HepG2 (cell line): Measurements from ENCODE around the gene CRYM. TPM values are rescaled to one million over a fixed set of nuclear protein-coding genes. Genes with fewer than 3 reads are reported as not detected.

Experiments used
- ATAC-seq: fragments of 200-7000 bp; cut with Tn5 transposase; 3 replicates; pipeline ENCODE4 v1.9.1; 2020; ENCODE audit warnings: mild to moderate bottlenecking, moderate library complexity
- BruUV-seq: library from RNA; stranded (reverse); fragments of 400-500 nt; replicated peaks from 2 replicates; lab custom pipeline; 2021; lab: Mats Ljungman, UMichigan
- CTCF ChIA-PET: fragments of 300-600 bp; formaldehyde crosslinking; extraction: SDS; loops from one replicate; lab custom pipeline; 2021; ENCODE audit warnings: low total read pairs, inconsistent platforms, low intra/inter-chr PET ratio; lab: Yijun Ruan, JAX
- POLR2A ChIA-PET: fragments of 350-600 bp; sonication (Branson Sonifier 250); formaldehyde crosslinking; loops from one replicate; lab custom pipeline; 2020; ENCODE audit warnings: antibody characterized with exemption, inconsistent platforms; lab: Yijun Ruan, JAX
- DNase-seq: peaks from one replicate; pipeline ENCODE4 v3.0.0-alpha.2; 2015; ENCODE audit warnings: low spot score
- FAIRE-seq: peaks from 3 replicates; lab custom pipeline; 2011; peaks lifted over from hg19 to GRCh38; lab: Jason Lieb, UNC
- H2AFZ ChIP-seq: one replicate; pipeline ENCODE4 v1.6.1; 2011; ENCODE audit warnings: low read length, inconsistent platforms
- H3K27ac ChIP-seq: fragments of 300-600 bp; 3 replicates; pipeline ENCODE4 v1.8.0; 2011; ENCODE audit warnings: mixed run types, mild to moderate bottlenecking, mixed read lengths, low read length, inconsistent platforms; ENCODE audit not compliant: insufficient read depth; ENCODE audit errors: extremely low read length
- H3K27me3 ChIP-seq, 2 experiments: fragments of 200-600 bp in 1 of 2; 2 replicates in 1 of 2; 3 replicates in 1 of 2; pipeline versions ENCODE4 v1.6.0 to v1.8.0; 2011; ENCODE audit warnings: low read length in 2 of 2, mild to moderate bottlenecking in 2 of 2, moderate library complexity in 2 of 2, inconsistent platforms in 1 of 2; ENCODE audit not compliant: insufficient read depth in 2 of 2, control insufficient read depth in 1 of 2
- H3K36me3 ChIP-seq, 2 experiments: fragments of 200-600 bp in 1 of 2; replicated peaks in 1 of 2; 2 replicates in 1 of 2; 3 replicates in 1 of 2; pipeline versions ENCODE4 v1.5.1 to v1.8.0; 2011; ENCODE audit warnings: low read length in 2 of 2, inconsistent platforms in 1 of 2; ENCODE audit not compliant: insufficient read depth in 2 of 2, control insufficient read depth in 1 of 2
- H3K4me1 ChIP-seq: 2 replicates; pipeline ENCODE4 v1.5.1; 2012; ENCODE audit warnings: low read length, inconsistent platforms; ENCODE audit not compliant: insufficient read depth
- H3K4me2 ChIP-seq: 2 replicates; pipeline ENCODE4 v1.6.0; 2011; ENCODE audit warnings: low read depth, low read length, inconsistent platforms
- H3K4me3 ChIP-seq, 3 experiments: fragments of 200-600 bp in 1 of 3; sonication (generic), shearing (Covaris generic) in 1 of 3; replicated peaks in 1 of 3; 2 replicates each; pipeline ENCODE4 v1.5.1; 2011 to 2016; ENCODE audit warnings: low read length in 3 of 3, inconsistent platforms in 2 of 3, low read depth in 2 of 3, mild to moderate bottlenecking in 2 of 3, control low read depth in 1 of 3, mixed read lengths in 1 of 3; ENCODE audit not compliant: insufficient read depth in 1 of 3
- H3K79me2 ChIP-seq: one replicate; pipeline ENCODE4 v1.6.1; 2011; ENCODE audit warnings: low read length, inconsistent platforms; ENCODE audit not compliant: insufficient read depth
- H3K9ac ChIP-seq: 2 replicates; pipeline ENCODE4 v1.6.0; 2011; ENCODE audit warnings: mild to moderate bottlenecking, low read depth, low read length, inconsistent platforms; ENCODE audit not compliant: insufficient read depth
- H3K9me3 ChIP-seq: 2 replicates; pipeline ENCODE4 v1.5.1; 2012; ENCODE audit warnings: mild to moderate bottlenecking, low read length
- H4K20me1 ChIP-seq: 2 replicates; pipeline ENCODE4 v1.6.0; 2011; ENCODE audit warnings: inconsistent platforms, mild to moderate bottlenecking, low read length, moderate library complexity; ENCODE audit not compliant: insufficient read depth
- DPF2 ChIP-seq: sonication (generic); formaldehyde crosslinking; IDR thresholded peaks from 2 replicates; pipeline ENCODE4 v1.4.0; 2020; ENCODE audit warnings: mild to moderate bottlenecking, low read depth, missing genetic modification reagents, borderline replicate concordance
- ERF ChIP-seq: IDR thresholded peaks from 2 replicates; pipeline ENCODE4 v1.6.1; 2018; ENCODE audit warnings: missing biosample characterization, missing genetic modification reagents
- IRX3 ChIP-seq: sonication (generic); formaldehyde crosslinking; IDR thresholded peaks from 2 replicates; pipeline ENCODE4 v1.8.1; 2023; ENCODE audit warnings: mild to moderate bottlenecking, low read depth, missing genetic modification reagents, borderline replicate concordance
- NFKB2 ChIP-seq: sonication (generic); formaldehyde crosslinking; IDR thresholded peaks from 2 replicates; pipeline ENCODE4 v1.4.0; 2020; ENCODE audit warnings: missing genetic modification reagents, borderline replicate concordance
- SATB2 ChIP-seq: sonication (generic); formaldehyde crosslinking; IDR thresholded peaks from 2 replicates; pipeline ENCODE4 v1.5.0; 2020; ENCODE audit warnings: missing genetic modification reagents
- SP2 ChIP-seq: sonication (generic); formaldehyde crosslinking; IDR thresholded peaks from 2 replicates; pipeline ENCODE4 v1.5.1; 2020; ENCODE audit warnings: mild to moderate bottlenecking, missing genetic modification reagents
- ZFYVE20 ChIP-seq: sonication (generic); formaldehyde crosslinking; IDR thresholded peaks from 2 replicates; pipeline ENCODE4 v1.8.0; 2023; ENCODE audit warnings: low read depth, mild to moderate bottlenecking, moderate library complexity, missing genetic modification reagents, borderline replicate concordance
- ZNF180 ChIP-seq: sonication (generic); formaldehyde crosslinking; IDR thresholded peaks from 2 replicates; pipeline ENCODE4 v1.4.0; 2020; ENCODE audit warnings: low read depth, missing genetic modification reagents, borderline replicate concordance
- ZNF256 ChIP-seq: sonication (generic); formaldehyde crosslinking; conservative IDR thresholded peaks from 2 replicates; pipeline ENCODE4 v1.4.0; 2020; ENCODE audit warnings: missing genetic modification reagents
- ZNF431 ChIP-seq: sonication (generic); formaldehyde crosslinking; IDR thresholded peaks from 2 replicates; pipeline ENCODE4 v1.9.0; 2022; ENCODE audit warnings: missing genetic modification reagents, low read depth, mild to moderate bottlenecking, borderline replicate concordance
- WGBS: methylation state at CpG from one replicate; pipeline ENCODE4 v1.1.6; 2017; ENCODE audit warnings: low lambda C conversion rate; 5-methylcytosine and 5-hydroxymethylcytosine counted together
- in situ Hi-C: cut with HindIII; loops from 2 replicates; pipeline ENCODE4 v1.10.0; 2017; ENCODE audit warnings: low pct_unique_long_range_greater_than_20kb; ENCODE audit not compliant: extremely low pct_ligation_motif_present
- intact Hi-C: fragments of 100-400 bp; cut with micrococcal nuclease; formaldehyde crosslinking; loops from one replicate; pipeline ENCODE4 v1.10.0; 2022; ENCODE audit not compliant: unreplicated experiment
- polyA plus RNA-seq, 8 experiments: library from polyadenylated mRNA; depleted of rRNA in 3 of 8; stranded (reverse) in 7 of 8; unstranded in 1 of 8; fragments of >200 nt; fragmentation: Illumina TruSeq in 4 of 8; extraction: Trizol in 4 of 8; gene quantifications; 2 replicates each; pipeline versions ENCODE4 v1.2.1 to v1.2.3, GENCODE V29; 2011 to 2016; ENCODE audit warnings: low read depth in 4 of 8, missing spikeins in 1 of 8, mixed read lengths in 1 of 8; ENCODE audit not compliant: insufficient read depth in 1 of 8
- total RNA-seq, 5 experiments: library from RNA; depleted of rRNA; stranded (reverse); fragments of >200 nt; fragmentation: Illumina TruSeq; extraction: Trizol; gene quantifications; 2 replicates each; pipeline ENCODE4 v1.2.3, GENCODE V29; 2016; ENCODE audit warnings: low read depth in 1 of 5
- TF ChIP-seq, protein P1 (sequence below): sonication (generic); formaldehyde crosslinking; IDR thresholded peaks from 2 replicates; pipeline ENCODE4 v1.4.0; 2020; ENCODE audit warnings: mild to moderate bottlenecking, missing genetic modification reagents
- TF ChIP-seq, protein P2 (sequence below): IDR thresholded peaks from 2 replicates; pipeline ENCODE4 v1.6.1; 2016
- TF ChIP-seq, protein P3 (sequence below): IDR thresholded peaks from 2 replicates; pipeline ENCODE4 v1.6.1; 2016; ENCODE audit warnings: missing biosample characterization, missing genetic modification reagents, low read depth

CRYM gene
- total and polyA plus RNA-seq, 2 of the 13 experiments (the other 11 are each of a cell fraction or from before 2014, with no cell fraction given): 1.9 to 2.2 TPM

DNA sequence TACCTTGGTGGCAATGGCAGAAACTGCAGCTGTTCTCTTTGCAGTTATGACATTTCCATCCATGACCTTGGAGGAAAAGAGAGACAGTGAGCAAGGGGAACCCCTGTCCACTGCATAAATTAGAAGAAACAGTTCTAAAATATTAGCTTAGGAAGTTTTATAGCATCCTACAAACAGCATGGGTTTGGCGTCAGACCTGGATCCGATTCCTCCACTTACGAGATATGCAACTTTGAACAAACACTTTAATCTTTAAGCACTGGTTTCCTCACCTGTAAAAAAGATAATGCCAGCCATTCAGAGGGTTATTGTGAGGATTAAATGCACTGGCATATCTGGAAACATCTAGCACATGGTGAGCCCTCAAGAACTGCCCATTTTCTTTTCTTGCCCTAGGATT lies 2.6 kb downstream of the CRYM start:
- H3K4me1 ChIP-seq: peaks cover 38% of the 10 kb centered on the region
- no peak for ATAC-seq
- H3K9me3 ChIP-seq: no peaks in the 10 kb centered on the region
- no peak overlapping the region for H3K27ac ChIP-seq
- no peaks in the 10 kb centered on the region for H4K20me1 ChIP-seq
- WGBS: 74% methylated on average over 3 of the region's 3 CpGs
- BruUV-seq: no TSS peak
- ChIA-PET POLR2A (no interaction called here), CTCF (interaction anchor here (1.2 kb wide), 1 partner anchor 87 kb away, joined by 3 read pairs; no protein-coding TSS in a partner anchor)
- in situ Hi-C loops (loop anchor here (5.0 kb wide), 1 partner anchor 88 kb away; no protein-coding TSS in a partner anchor), intact Hi-C loops (loop anchor here (5.0 kb wide), 1 partner anchor 43 kb away; the partner anchor contains the start of gene ANKS4B)
- TF ChIP-seq NFKB2 (CRISPR knock-in tag): no peak
- no peak for TF ChIP-seq ERF (CRISPR knock-in tag)
- TF ChIP-seq ZFYVE20 (CRISPR knock-in tag): no peak
- TF ChIP-seq, protein P1, sequence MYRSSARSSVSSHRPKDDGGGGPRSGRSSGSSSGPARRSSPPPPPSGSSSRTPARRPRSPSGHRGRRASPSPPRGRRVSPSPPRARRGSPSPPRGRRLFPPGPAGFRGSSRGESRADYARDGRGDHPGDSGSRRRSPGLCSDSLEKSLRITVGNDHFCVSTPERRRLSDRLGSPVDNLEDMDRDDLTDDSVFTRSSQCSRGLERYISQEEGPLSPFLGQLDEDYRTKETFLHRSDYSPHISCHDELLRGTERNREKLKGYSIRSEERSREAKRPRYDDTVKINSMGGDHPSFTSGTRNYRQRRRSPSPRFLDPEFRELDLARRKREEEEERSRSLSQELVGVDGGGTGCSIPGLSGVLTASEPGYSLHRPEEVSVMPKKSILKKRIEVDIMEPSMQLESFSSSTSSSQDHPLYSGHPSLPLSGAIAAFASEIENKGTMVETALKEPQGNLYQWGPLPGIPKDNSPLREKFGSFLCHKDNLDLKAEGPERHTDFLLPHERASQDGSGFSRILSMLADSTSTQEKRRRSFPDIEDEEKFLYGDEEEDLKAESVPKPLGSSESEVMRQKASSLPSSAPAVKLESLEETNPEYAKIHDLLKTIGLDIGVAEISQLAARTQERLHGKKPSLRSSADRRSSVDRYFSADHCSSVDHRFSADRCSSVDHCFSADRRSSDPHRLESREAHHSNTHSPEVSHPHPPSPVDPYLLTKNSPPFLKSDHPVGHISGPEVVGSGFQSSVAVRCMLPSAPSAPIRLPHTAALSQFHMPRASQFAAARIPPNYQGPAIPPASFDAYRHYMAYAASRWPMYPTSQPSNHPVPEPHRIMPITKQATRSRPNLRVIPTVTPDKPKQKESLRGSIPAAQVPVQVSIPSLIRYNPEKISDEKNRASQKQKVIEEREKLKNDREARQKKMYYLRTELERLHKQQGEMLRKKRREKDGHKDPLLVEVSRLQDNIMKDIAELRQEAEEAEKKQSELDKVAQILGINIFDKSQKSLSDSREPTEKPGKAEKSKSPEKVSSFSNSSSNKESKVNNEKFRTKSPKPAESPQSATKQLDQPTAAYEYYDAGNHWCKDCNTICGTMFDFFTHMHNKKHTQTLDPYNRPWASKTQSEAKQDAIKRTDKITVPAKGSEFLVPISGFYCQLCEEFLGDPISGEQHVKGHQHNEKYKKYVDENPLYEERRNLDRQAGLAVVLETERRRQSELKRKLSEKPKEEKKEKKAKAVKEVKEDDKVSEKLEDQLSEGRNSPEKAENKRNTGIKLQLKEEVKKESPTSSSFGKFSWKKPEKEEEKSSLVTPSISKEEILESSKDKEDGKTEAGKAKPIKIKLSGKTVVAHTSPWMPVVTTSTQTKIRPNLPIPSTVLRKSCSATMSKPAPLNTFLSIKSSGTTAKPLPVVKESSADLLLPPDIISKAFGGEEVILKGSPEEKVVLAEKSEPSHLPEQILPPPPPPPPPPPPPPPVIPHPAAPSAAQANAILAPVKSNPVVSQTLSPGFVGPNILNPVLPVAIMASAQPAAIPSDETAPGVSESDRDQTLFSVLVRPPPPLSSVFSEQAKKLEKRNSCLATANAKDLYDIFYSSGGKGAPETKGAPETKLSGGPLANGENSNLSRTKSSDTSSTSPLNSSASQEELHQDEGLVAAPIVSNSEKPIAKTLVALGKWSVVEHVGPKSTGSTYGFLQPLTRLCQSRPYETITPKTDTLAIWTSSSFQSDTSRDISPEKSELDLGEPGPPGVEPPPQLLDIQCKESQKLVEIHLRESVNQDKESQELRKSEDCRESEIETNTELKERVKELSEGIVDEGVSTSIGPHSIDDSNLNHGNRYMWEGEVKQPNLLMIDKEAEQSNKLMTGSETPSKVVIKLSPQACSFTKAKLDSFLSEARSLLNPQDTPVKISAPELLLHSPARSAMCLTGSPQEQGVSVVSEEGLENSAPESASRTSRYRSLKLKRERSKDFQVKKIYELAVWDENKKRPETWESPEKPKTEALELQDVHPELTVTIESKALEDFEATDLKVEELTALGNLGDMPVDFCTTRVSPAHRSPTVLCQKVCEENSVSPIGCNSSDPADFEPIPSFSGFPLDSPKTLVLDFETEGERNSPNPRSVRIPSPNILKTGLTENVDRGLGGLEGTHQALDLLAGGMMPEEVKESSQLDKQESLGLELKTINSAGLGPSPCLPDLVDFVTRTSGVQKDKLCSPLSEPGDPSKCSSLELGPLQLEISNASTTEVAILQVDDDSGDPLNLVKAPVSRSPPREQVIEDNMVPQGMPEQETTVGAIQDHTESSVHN: no peak
- no peak for TF ChIP-seq IRX3
- TF ChIP-seq ZNF431 (CRISPR knock-in tag): no peak
- no peak for TF ChIP-seq DPF2 (CRISPR knock-in tag)
- TF ChIP-seq SP2 (CRISPR knock-in tag): no peak
- TF ChIP-seq, protein P2, sequence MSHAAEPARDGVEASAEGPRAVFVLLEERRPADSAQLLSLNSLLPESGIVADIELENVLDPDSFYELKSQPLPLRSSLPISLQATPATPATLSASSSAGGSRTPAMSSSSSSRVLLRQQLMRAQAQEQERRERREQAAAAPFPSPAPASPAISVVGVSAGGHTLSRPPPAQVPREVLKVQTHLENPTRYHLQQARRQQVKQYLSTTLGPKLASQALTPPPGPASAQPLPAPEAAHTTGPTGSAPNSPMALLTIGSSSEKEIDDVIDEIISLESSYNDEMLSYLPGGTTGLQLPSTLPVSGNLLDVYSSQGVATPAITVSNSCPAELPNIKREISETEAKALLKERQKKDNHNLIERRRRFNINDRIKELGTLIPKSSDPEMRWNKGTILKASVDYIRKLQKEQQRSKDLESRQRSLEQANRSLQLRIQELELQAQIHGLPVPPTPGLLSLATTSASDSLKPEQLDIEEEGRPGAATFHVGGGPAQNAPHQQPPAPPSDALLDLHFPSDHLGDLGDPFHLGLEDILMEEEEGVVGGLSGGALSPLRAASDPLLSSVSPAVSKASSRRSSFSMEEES (CRISPR knock-in tag): no peak
- TF ChIP-seq ZNF256 (CRISPR knock-in tag): no peak
- TF ChIP-seq SATB2: no peak
- TF ChIP-seq ZNF180 (CRISPR knock-in tag): no peak
- TF ChIP-seq, protein P3, sequence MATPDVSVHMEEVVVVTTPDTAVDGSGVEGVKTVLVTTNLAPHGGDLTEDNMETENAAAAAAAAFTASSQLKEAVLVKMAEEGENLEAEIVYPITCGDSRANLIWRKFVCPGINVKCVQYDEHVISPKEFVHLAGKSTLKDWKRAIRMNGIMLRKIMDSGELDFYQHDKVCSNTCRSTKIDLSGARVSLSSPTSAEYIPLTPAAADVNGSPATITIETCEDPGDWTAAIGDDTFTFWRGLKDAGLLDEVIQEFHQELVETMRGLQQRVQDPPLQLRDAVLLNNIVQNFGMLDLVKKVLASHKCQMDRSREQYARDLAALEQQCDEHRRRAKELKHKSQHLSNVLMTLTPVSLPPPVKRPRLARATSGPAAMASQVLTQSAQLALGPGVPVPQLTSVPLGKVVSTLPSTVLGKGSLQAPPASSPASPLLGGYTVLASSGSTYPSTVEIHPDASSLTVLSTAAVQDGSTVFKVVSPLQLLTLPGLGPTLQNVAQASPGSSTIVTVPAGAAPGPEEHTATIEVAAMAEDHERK: no peak
- H3K79me2 ChIP-seq: no peaks in the 10 kb centered on the region
- H3K27me3 ChIP-seq: peaks cover 0 to 18% of the 10 kb centered on the region in 2 experiments; a peak in 2 of 5 replicates
- H3K9ac ChIP-seq: no peak overlapping the region
- H2AFZ ChIP-seq: no peak overlapping the region
- no peaks in the 10 kb centered on the region for H3K36me3 ChIP-seq
- FAIRE-seq: no peak
- DNase-seq: no peak
- H3K4me2 ChIP-seq: no peak overlapping the region
- H3K4me3 ChIP-seq: no peak overlapping the region
